D721Med (cell line): ENCODE measurements around the gene EIF4H.

ENCODE experiments used
- DNase-seq: peaks from one replicate; pipeline ENCODE4 v3.0.0; 2011; ENCODE audit warnings: low spot score; ENCODE audit not compliant: insufficient read length
- FAIRE-seq: peaks from 2 replicates; lab custom pipeline; 2011; peaks lifted over from hg19 to GRCh38; lab: Jason Lieb, UNC
- TF ChIP-seq, protein P1 (sequence below): IDR thresholded peaks from 2 replicates; pipeline ENCODE4 v1.5.1; 2012; ENCODE audit warnings: mild to moderate bottlenecking, control low read depth; ENCODE audit not compliant: insufficient read depth; ENCODE audit errors: missing control alignments

Gene EIF4H

DNA sequence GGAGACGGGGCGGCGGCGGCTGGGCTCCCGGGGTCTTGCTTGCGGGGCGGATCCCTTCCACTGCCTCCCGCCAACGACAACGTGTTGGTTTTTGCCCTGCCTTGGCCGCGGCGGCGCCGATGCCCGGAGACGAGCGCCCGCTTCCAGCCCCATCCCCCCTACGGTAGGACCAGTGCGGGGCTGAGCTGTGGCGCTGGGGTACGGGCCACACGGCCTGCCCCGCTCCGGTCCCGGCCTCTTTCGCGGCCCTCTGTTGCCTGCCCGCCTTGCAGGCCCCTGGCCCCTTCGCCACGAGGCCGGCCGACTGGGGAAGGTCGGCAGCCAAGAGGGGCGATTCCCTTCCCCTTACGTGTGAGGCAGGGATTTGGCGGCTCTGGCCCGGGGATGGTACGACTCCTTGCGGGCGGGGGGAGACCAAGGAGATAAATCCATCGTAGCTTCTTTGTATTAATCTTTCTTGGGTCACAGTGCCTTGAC lies 488 bp downstream of the EIF4H start:
- no peak for DNase-seq
- no peak for FAIRE-seq
- TF ChIP-seq, protein P1, sequence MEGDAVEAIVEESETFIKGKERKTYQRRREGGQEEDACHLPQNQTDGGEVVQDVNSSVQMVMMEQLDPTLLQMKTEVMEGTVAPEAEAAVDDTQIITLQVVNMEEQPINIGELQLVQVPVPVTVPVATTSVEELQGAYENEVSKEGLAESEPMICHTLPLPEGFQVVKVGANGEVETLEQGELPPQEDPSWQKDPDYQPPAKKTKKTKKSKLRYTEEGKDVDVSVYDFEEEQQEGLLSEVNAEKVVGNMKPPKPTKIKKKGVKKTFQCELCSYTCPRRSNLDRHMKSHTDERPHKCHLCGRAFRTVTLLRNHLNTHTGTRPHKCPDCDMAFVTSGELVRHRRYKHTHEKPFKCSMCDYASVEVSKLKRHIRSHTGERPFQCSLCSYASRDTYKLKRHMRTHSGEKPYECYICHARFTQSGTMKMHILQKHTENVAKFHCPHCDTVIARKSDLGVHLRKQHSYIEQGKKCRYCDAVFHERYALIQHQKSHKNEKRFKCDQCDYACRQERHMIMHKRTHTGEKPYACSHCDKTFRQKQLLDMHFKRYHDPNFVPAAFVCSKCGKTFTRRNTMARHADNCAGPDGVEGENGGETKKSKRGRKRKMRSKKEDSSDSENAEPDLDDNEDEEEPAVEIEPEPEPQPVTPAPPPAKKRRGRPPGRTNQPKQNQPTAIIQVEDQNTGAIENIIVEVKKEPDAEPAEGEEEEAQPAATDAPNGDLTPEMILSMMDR = no peak

DNA sequence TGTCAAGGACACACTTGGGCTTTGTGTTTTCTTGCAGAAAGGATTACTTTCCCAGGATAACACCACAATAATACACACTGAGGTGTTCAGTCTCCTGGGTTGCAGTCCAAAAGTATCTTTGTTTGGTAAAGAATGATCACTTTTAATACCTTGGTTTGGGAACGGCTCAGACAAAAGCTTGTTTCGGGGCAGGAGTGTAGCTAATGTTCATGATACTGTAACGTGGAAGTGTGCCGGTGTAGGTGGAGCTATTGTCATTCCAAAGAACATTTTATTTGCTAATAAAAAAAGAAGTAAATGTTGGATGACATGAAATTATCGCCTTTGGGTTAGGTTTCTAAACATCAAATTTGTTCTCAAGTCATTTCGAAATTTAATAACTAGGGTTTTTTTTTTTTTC lies 1.2 kb downstream of the EIF4H start:
- DNase-seq (no peak), FAIRE-seq (no peak)
- TF ChIP-seq, protein P1 = no peak

DNA sequence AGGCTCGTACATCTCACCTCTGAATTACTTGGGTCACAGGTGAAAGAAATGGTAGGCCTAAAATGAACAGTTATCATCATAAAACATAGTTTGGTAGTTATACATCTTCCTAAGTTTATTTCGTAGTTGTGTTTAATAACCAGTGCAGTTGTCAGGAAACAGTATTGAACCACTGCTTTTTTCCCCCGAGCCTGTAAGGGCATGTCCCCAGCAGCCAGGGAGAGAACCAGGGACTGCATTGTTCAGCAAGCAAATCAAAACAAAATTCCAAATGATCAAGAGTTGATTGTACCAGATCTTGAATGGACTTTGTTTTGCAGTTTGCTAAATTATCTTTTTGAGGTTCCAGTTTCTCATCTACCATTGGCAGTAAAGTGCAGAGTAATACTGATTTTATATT lies 2.4 kb downstream of the EIF4H start:
- no peak for DNase-seq
- no peak for FAIRE-seq
- TF ChIP-seq, protein P1 = no peak

DNA sequence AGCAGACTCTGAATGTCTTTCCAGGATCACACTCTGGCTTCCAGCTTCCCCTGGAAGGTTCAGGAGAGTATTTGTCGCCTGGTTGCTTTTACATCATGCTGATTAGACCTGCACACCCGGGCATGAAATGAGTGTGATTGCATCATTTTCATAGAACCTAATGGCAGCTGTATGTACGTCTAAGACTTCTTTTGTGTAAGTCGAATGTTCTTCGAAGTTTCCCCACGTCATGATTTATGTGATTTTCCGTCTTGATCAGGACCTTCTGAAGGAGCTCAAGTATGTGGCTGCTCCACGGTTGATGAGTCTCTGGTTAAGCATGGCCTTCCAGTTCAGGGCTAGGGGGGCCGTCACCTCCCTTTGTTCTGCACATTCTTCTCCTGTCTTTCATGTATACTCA lies 4.5 kb downstream of the EIF4H start:
- DNase-seq (no peak), FAIRE-seq (no peak)
- TF ChIP-seq, protein P1 = no peak

DNA sequence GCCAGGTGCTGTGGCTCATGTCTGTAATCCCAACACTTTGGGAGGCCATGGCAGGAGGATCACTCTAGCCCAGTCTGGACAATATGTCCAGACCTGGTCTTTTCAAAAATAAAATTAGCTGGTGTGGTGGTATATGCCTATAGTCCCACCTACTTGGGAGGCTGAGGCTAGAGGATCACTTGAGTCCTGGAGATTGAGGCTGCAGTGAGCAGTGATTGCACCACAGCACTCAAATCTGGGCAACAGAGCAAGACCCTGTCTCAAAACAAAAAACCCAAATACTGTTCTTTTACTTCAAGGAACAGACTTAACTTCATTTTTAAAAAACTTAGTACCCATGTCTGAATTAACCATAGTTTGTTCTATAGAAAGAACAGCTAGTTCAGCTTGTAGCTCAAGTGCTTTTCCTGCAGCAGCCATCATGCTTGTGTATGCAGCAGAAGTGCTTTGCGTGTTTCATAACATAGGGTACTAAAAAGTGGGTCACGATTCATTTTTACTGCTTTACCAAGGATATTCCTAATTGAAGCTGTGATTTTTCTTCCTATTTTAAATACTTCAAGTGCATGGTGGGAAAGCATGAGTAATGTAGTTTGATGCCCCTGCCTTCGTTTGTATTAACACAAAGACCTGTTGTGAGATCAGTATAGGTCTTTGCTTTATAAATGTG lies 5.9 kb downstream of the EIF4H start:
- no peak for DNase-seq
- TF ChIP-seq, protein P1 = no peak
- FAIRE-seq = no peak

DNA sequence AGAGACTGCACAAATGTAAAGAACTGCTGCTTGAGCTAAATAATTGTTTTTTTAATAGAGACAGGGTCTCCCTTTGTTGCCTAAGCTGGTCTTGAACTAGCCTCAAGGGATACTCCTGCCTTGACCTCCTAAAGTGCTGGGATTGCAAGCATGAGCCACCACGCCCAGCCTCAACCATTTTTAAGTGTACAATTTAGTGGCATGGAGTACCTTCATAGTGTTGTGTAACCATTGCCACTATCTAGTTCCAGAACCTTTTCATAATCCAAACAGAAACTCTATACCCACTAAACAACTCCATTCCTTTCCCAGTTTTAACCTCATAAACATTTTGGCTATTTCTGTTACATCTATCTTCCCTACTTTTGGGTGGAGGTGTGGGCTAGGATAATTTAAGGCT lies 6.7 kb downstream of the EIF4H start:
- DNase-seq (no peak), FAIRE-seq (no peak)
- TF ChIP-seq, protein P1 = no peak

DNA sequence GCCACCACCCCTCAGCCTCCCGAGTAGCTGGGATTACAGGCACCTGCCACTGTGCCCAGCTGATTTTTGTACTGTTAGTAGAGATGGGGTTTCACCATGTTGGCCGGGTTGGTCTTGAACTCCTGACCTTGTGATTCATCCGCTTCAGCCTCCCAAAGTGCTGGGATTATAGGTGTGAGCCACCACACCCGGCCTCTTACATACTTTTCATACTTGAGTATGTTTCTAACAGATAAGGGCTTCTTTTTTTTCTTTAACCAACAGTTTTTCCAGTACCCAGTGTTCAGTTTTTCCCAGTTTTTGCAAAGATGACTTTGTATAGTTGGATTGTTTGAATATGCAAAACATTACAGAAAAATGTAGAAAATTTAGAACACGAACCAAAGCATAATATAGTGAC lies 7.7 kb downstream of the EIF4H start:
- FAIRE-seq (no peak), DNase-seq (no peak)
- TF ChIP-seq, protein P1 = no peak
